Uterus (tissue), 4 donors: Measurements from ENCODE around the gene UNKL. TPM values are rescaled to one million over a fixed set of nuclear protein-coding genes. Genes with fewer than 3 reads are reported as not detected.

Experiments used
- DNase-seq, 2 donors: peaks; one replicate each; pipeline ENCODE4 v3.0.0-alpha.2; 2019 to 2020
- H3K27ac ChIP-seq, 2 donors: fragments of 200-600 bp; sonication (generic); 1 replicate in 1 of 2; 2 replicates in 1 of 2; pipeline ENCODE4 v1.5.1; 2016 to 2018
- H3K27me3 ChIP-seq, 2 donors: fragments of 200-600 bp; sonication (generic); one replicate each; pipeline ENCODE4 v1.5.1; 2018 to 2019; ENCODE audit warnings: control low read depth in 1 of 2
- H3K36me3 ChIP-seq, 2 donors: fragments of 200-600 bp; sonication (generic); one replicate each; pipeline ENCODE4 v1.5.1; 2019; ENCODE audit warnings: control low read depth in 1 of 2
- H3K4me1 ChIP-seq, 2 donors: fragments of 200-600 bp; sonication (generic); one replicate each; pipeline ENCODE4 v1.5.1; 2018 to 2019; ENCODE audit warnings: control low read depth in 1 of 2
- H3K4me3 ChIP-seq, 2 donors: fragments of 200-600 bp; sonication (generic); 1 replicate in 1 of 2; 2 replicates in 1 of 2; pipeline ENCODE4 v1.5.1; 2018 to 2019; ENCODE audit warnings: mild to moderate bottlenecking in 1 of 2
- H3K9me3 ChIP-seq, 2 donors: fragments of 200-600 bp; sonication (generic); one replicate each; pipeline ENCODE4 v1.5.1; 2019; ENCODE audit warnings: control low read depth in 1 of 2
- CTCF ChIP-seq, 4 experiments: fragments of 200-600 bp in 2 of 4; fragments of 450-650 bp in 2 of 4; sonication (generic) in 2 of 4; IDR thresholded peaks; one replicate each; pipeline ENCODE4 v1.5.1; 2016 to 2019; ENCODE audit warnings: antibody characterized with exemption in 4 of 4, mild to moderate bottlenecking in 2 of 4, moderate library complexity in 1 of 4
- POLR2A ChIP-seq, 2 donors: fragments of 450-650 bp; IDR thresholded peaks; one replicate each; pipeline ENCODE4 v1.6.1; 2016; ENCODE audit warnings: antibody characterized with exemption in 2 of 2, mild to moderate bottlenecking in 1 of 2, moderate library complexity in 1 of 2
- intact Hi-C: fragments of 100-400 bp; cut with DNase I; formaldehyde crosslinking; loops from one replicate; pipeline ENCODE4 v1.15.1; 2023; ENCODE audit warnings: low total_unique reads
- total RNA-seq, 4 donors: library from RNA; depleted of rRNA in 3 of 4; stranded (reverse); fragments of >200 nt in 3 of 4; gene quantifications; one replicate each; pipeline versions ENCODE4 v1.1.0 to v1.2.4, GENCODE V29; 2014 to 2023
- donor health status: DM: yes; HTN: yes; CAD: no.

UNKL gene
- total RNA-seq, 4 donors from 2014 or later = 13.5 to 63.3 (median 27.6) TPM

GRCh38 chr16:1380195-1380594, 34.3 kb downstream of the UNKL start:
- DNase-seq = no peak
- Histone ChIP-seq H3K27me3 (no peaks in the 10 kb centered on the region), H3K27ac (no peak overlapping the region), H3K9me3 (no peaks in the 10 kb centered on the region), H3K4me3 (no peak overlapping the region), H3K4me1 (peaks cover 0 to 10% of the 10 kb centered on the region in 2 donors), H3K36me3 (no peaks in the 10 kb centered on the region)
- TF ChIP-seq CTCF (IDR thresholded peaks at IDR 0.05) (no peak), POLR2A (IDR thresholded peaks at IDR 0.05) (no peak)
- intact Hi-C loops = no loop called here

GRCh38 chr16:1379304-1380076, 35.0 kb downstream of the UNKL start:
- intact Hi-C loops = no loop called here
- TF ChIP-seq CTCF (IDR thresholded peaks at IDR 0.05) (no peak), POLR2A (IDR thresholded peaks at IDR 0.05) (no peak)
- Histone ChIP-seq H3K27ac (peak overlapping the region in 1 of 2 donors; percentile 48), H3K36me3 (no peaks in the 10 kb centered on the region), H3K4me1 (peaks cover 0 to 10% of the 10 kb centered on the region in 2 donors), H3K27me3 (no peaks in the 10 kb centered on the region), H3K9me3 (no peaks in the 10 kb centered on the region), H3K4me3 (peak overlapping the region; percentile 23 to 31)
- DNase-seq = peak in 1 of 2 donors; percentile 56

- Histone ChIP-seq H3K36me3 (no peaks in the 10 kb centered on the region), H3K27me3 (no peaks in the 10 kb centered on the region), H3K27ac (peak overlapping the region in 1 of 2 donors; percentile 48), H3K9me3 (no peaks in the 10 kb centered on the region), H3K4me1 (peaks cover 0 to 10% of the 10 kb centered on the region in 2 donors), H3K4me3 (peak overlapping the region; percentile 23 to 31)
- DNase-seq = peak; percentile 58 to 66
- intact Hi-C loops = no loop called here
- TF ChIP-seq CTCF (IDR thresholded peaks at IDR 0.05) (no peak), POLR2A (IDR thresholded peaks at IDR 0.05) (no peak)
Measured at GRCh38 chr16:1378804-1379303, 35.6 kb downstream of the UNKL start.

- Histone ChIP-seq H3K4me1 (peaks cover 0 to 10% of the 10 kb centered on the region in 2 donors), H3K9me3 (no peaks in the 10 kb centered on the region), H3K27ac (peak overlapping the region in 1 of 2 donors; percentile 48), H3K36me3 (no peaks in the 10 kb centered on the region), H3K4me3 (no peak overlapping the region), H3K27me3 (no peaks in the 10 kb centered on the region)
- intact Hi-C loops = no loop called here
- TF ChIP-seq POLR2A (IDR thresholded peaks at IDR 0.05) (no peak), CTCF (IDR thresholded peaks at IDR 0.05) (no peak)
- DNase-seq = no peak
Measured at GRCh38 chr16:1378087-1378803, 36.3 kb downstream of the UNKL start.
